OCI-LY1 (cell line): ENCODE measurements around the gene ACTR10.

Source experiments
- H2AFZ ChIP-seq: fragments of 200-600 bp; sonication (generic), shearing (Covaris generic); 2 replicates; pipeline ENCODE4 v1.6.0; 2014; ENCODE audit warnings: antibody characterized with exemption, mild to moderate bottlenecking, low read length
- H3F3A ChIP-seq: fragments of 200-600 bp; sonication (generic), shearing (Covaris generic); 2 replicates; pipeline ENCODE4 v1.6.0; 2014; ENCODE audit warnings: mild to moderate bottlenecking, antibody characterized with exemption, low read length, moderate library complexity; ENCODE audit not compliant: insufficient read depth
- H3K27ac ChIP-seq: fragments of 200-600 bp; sonication (generic); 2 replicates; pipeline ENCODE4 v1.5.1; 2014; ENCODE audit warnings: low read length, mixed run types, mild to moderate bottlenecking, low read depth; ENCODE audit not compliant: poor library complexity, severe bottlenecking
- H3K27me3 ChIP-seq: fragments of 200-600 bp; sonication (generic); 2 replicates; pipeline ENCODE4 v1.6.0; 2014; ENCODE audit warnings: antibody characterized with exemption, mild to moderate bottlenecking, low read length, moderate library complexity; ENCODE audit not compliant: insufficient read depth
- H3K36me3 ChIP-seq: fragments of 200-600 bp; sonication (generic); 2 replicates; pipeline ENCODE4 v1.6.1; 2014; ENCODE audit warnings: mild to moderate bottlenecking, antibody characterized with exemption, low read length, moderate library complexity, mixed read lengths; ENCODE audit not compliant: insufficient read depth
- H3K4me1 ChIP-seq: fragments of 200-600 bp; sonication (generic); 2 replicates; pipeline ENCODE4 v1.5.1; 2014; ENCODE audit warnings: mild to moderate bottlenecking, low read length, moderate library complexity; ENCODE audit not compliant: insufficient read depth, severe bottlenecking
- H3K4me2 ChIP-seq: fragments of 200-600 bp; sonication (generic), shearing (Covaris generic); 2 replicates; pipeline ENCODE4 v1.6.1; 2014; ENCODE audit warnings: low read length
- H3K4me3 ChIP-seq: fragments of 200-600 bp; sonication (generic); 2 replicates; pipeline ENCODE4 v1.5.1; 2014; ENCODE audit warnings: low read length, low read depth, mild to moderate bottlenecking, mixed read lengths; ENCODE audit not compliant: poor library complexity, severe bottlenecking
- H3K79me2 ChIP-seq: fragments of 200-600 bp; shearing (Covaris generic); 2 replicates; pipeline ENCODE4 v1.6.1; 2016; ENCODE audit warnings: mixed run types, low read length, mixed read lengths; ENCODE audit not compliant: insufficient read depth
- H3K9ac ChIP-seq: fragments of 200-600 bp; sonication (generic), shearing (Covaris generic); 2 replicates; pipeline ENCODE4 v1.6.1; 2014; ENCODE audit warnings: mild to moderate bottlenecking, low read length, mixed read lengths
- H3K9me2 ChIP-seq: fragments of 200-600 bp; sonication (generic), shearing (Covaris generic); 2 replicates; pipeline ENCODE4 v1.6.1; 2014; ENCODE audit warnings: low read depth, mild to moderate bottlenecking, low read length, mixed read lengths
- H3K9me3 ChIP-seq: fragments of 200-600 bp; shearing (Covaris generic); 2 replicates; pipeline ENCODE4 v1.6.1; 2014; ENCODE audit warnings: low read length, mixed read lengths
- H4K20me1 ChIP-seq: fragments of 200-600 bp; sonication (generic), shearing (Covaris generic); 2 replicates; pipeline ENCODE4 v1.6.0; 2016; ENCODE audit warnings: mild to moderate bottlenecking, low read length; ENCODE audit not compliant: insufficient read depth
- CTCF ChIP-seq: fragments of 200-600 bp; sonication (generic), shearing (Covaris generic); IDR thresholded peaks from 2 replicates; pipeline ENCODE4 v1.5.1; 2017; ENCODE audit warnings: mild to moderate bottlenecking, antibody characterized with exemption, low read length, moderate library complexity, mixed read lengths
- EZH2 ChIP-seq: fragments of 200-600 bp; sonication (generic), shearing (Covaris generic); IDR thresholded peaks from 2 replicates; pipeline ENCODE4 v1.8.0; 2017; ENCODE audit warnings: borderline replicate concordance, mixed run types, mild to moderate bottlenecking, antibody characterized with exemption, low read length, moderate library complexity, mixed read lengths

ACTR10 gene

DNA sequence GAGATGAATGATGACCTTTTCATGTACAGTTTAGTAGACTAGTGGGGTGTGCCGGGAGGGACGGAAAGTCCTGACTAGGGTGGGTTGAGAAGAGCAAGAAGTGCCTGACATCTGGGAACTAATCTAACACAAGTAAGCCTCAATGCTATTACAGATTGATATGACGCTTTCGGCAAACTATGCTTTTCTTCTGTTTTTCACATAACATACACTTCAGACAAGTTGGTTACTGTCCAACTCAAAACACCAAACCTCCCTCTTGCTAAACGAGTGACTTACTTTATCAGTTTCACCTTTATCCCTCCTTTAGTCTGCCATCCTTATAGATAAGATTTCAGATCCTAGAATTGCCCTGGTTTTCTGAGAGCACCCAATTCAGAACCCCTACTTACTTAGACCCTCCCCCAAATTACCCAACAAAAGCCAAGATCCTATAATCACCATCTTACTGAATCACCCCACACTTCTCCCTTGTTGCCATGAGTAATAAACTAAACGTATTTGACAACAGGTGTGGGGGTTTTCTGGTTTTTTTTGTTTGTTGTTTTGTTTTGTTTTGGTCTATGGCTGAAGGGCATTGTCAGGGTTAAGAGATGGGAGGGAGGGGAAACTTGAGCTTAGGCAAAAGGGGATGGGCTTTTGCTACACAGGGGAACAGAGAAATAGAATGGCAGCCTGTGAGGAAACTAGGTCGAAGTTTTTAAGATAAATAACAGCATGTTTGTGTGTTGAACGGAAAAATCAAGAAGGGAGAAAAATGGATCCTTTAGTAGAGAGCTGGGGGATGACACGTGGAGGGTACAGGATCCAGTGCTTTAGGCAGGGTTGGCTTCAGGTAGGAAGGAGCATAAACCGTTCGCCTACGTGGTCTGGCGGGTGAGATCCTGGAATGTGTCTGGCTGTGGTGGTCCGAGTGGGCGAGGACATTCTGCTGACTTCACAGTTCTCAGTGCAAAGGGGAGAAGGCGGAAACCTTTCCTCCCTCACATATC is 38.6 kb downstream of the ACTR10 start:
- peak overlapping the region; percentile 88 for H3K4me2 ChIP-seq
- H3K4me1 ChIP-seq = peaks cover 35% of the 10 kb centered on the region
- peaks cover 7% of the 10 kb centered on the region; the same call in 1 of the 2 replicates for H3K36me3 ChIP-seq
- TF ChIP-seq EZH2 = no peak
- no peak for TF ChIP-seq CTCF
- peak overlapping the region; percentile 6 for H3K27ac ChIP-seq
- no peaks in the 10 kb centered on the region for H3K27me3 ChIP-seq
- H3K9me3 ChIP-seq = no peaks in the 10 kb centered on the region
- peak overlapping the region; percentile 77 for H3K4me3 ChIP-seq
- H3F3A ChIP-seq = peaks cover 15% of the 10 kb centered on the region
- peak overlapping the region; percentile 36 for H2AFZ ChIP-seq
- H3K9ac ChIP-seq = peak overlapping the region; percentile 74
- H3K79me2 ChIP-seq = no peaks in the 10 kb centered on the region
- no peaks in the 10 kb centered on the region for H3K9me2 ChIP-seq
- H4K20me1 ChIP-seq = no peaks in the 10 kb centered on the region

DNA sequence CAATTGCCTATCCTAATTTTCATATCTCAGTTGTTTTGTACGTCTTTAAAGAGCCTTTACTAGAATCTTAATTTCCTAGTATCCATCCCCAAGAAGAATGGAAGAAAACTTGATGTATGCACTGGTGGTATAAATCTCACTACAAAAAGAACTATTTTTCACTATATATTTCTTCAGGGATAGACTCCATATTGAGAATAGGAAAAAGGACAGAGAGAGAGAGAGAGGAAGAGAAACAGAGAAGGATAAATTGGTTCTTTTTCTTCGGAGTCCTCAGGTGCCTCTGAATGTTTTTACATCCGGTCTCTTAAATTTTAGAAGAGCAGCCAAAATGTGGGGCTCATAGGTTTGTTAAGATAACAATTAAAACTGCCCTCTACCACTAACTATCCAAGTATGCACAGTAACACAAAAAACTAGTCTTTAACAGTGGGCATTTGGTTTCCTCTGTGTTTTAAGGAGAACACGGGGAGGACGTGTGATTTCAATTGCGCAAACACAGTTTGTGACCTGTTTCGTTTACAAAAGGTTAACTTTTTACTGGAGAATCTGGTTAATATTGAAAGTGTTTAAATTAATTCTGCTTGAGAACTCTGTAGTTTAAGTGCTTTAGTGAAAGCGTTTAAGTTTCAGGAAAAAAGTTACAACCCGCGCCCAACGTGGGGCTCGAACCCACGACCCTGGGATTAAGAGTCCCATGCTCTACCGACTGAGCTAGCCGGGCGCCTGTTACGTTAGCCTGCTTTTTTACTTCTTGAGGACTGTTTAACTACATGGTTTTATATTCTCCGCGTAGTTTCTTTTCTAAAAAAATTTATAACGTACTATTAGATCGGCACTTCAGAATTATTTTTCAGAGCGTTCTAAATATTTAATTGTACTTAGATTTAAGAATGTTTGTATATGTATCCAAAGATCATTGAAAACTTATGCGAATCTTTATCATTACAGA is 39.6 kb downstream of the ACTR10 start:
- peak overlapping the region; percentile 88 for H3K4me2 ChIP-seq
- H3K27me3 ChIP-seq = no peaks in the 10 kb centered on the region
- no peaks in the 10 kb centered on the region for H3K9me2 ChIP-seq
- peaks cover 15% of the 10 kb centered on the region for H3F3A ChIP-seq
- H3K9ac ChIP-seq = peak overlapping the region; percentile 74
- no peaks in the 10 kb centered on the region for H3K36me3 ChIP-seq
- H3K4me1 ChIP-seq = peaks cover 39% of the 10 kb centered on the region
- no peaks in the 10 kb centered on the region for H4K20me1 ChIP-seq
- no peaks in the 10 kb centered on the region for H3K79me2 ChIP-seq
- peak overlapping the region; percentile 77 for H2AFZ ChIP-seq
- no peaks in the 10 kb centered on the region for H3K9me3 ChIP-seq
- TF ChIP-seq EZH2 = no peak
- TF ChIP-seq CTCF = no peak
- H3K27ac ChIP-seq = peak overlapping the region; percentile 13
- peak overlapping the region; percentile 77 for H3K4me3 ChIP-seq

DNA sequence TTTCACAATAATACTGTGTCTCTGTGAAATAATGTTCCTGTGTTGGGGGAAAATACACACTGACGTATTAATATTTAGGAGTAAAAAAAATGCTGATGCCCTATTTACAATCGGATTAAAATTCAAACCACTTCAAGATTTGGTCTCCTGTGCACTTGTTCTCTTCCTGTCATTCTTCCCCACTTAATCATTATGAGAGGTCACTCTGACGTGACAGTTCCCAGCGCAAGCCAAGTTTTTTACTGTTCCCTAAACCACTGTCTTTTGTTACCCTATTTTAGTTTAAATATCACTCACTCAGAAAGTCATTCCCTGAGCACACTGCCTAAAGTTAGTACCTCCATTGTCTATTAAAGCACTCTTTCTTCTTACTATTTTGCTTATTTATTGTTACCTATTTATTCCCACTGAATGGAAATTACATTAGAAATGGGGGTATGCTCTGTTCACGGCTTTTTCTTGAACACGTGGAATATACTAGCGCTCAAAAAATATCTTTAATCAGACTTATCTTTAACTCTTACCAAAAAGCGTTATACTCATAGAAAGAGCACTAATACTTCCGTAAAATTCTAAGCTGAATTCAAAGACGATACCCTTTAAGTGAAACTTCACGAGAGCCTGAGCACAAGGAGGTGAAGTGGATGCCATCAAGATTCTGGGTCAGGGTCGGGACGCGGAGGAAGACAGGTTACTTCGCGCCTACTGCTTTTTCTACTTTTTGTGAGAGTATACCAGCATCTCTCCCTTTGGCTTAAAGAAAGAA is 44.0 kb downstream of the ACTR10 start:
- Histone ChIP-seq H3K4me2 (peak overlapping the region; percentile 89), H3K36me3 (peaks cover 22% of the 10 kb centered on the region), H3F3A (peaks cover 11% of the 10 kb centered on the region), H4K20me1 (peaks cover 3% of the 10 kb centered on the region; the same call in 1 of the 2 replicates), H3K4me3 (peak overlapping the region; percentile 94), H3K4me1 (peaks cover 52% of the 10 kb centered on the region), H2AFZ (peak overlapping the region; percentile 44; the same call in 1 of the 2 replicates), H3K9ac (peak overlapping the region; percentile 84), H3K9me3 (no peaks in the 10 kb centered on the region), H3K79me2 (peaks cover 41% of the 10 kb centered on the region), H3K27ac (peak overlapping the region; percentile 76), H3K9me2 (no peaks in the 10 kb centered on the region), H3K27me3 (no peaks in the 10 kb centered on the region)
- no peak for TF ChIP-seq EZH2
- no peak for TF ChIP-seq CTCF
